K562 (cell line): ENCODE measurements around the gene RAI14.

ENCODE experiments used
- BRF2 ChIP-seq: IDR thresholded peaks from 3 replicates; pipeline ENCODE4 v1.6.1; 2011; ENCODE audit warnings: borderline replicate concordance, mild to moderate bottlenecking; ENCODE audit not compliant: insufficient read length, insufficient read depth
- CTCF ChIP-seq, 3 experiments: IDR thresholded peaks in 2 of 3; conservative IDR thresholded peaks in 1 of 3; 2 replicates each; pipeline ENCODE4 v1.5.1; 2011 to 2012; ENCODE audit warnings: low read length in 3 of 3, mild to moderate bottlenecking in 3 of 3, control low read depth in 2 of 3, improper control_type of control experiment in 1 of 3, inconsistent platforms in 1 of 3, low read depth in 1 of 3, mixed read lengths in 1 of 3, moderate library complexity in 1 of 3; ENCODE audit not compliant: insufficient read depth in 2 of 3
- ELK1 ChIP-seq: sonication (generic); formaldehyde crosslinking; IDR thresholded peaks from 2 replicates; pipeline ENCODE4 v1.8.1; 2022; ENCODE audit warnings: missing genetic modification reagents
- ERF ChIP-seq: fragments of 450-650 bp; formaldehyde crosslinking; IDR thresholded peaks from 2 replicates; pipeline ENCODE4 v1.4.0; 2020; ENCODE audit warnings: mild to moderate bottlenecking, mixed read lengths
- EZH2 ChIP-seq: IDR thresholded peaks from 2 replicates; pipeline ENCODE4 v1.6.1; 2012; ENCODE audit warnings: low read depth, mild to moderate bottlenecking, inconsistent platforms, low read length, borderline replicate concordance
- FOS ChIP-seq: IDR thresholded peaks from 3 replicates; pipeline ENCODE4 v1.6.1; 2011; ENCODE audit not compliant: insufficient read length; ENCODE audit errors: extremely low read depth
- FOSL1 ChIP-seq: fragments of 200-800 bp; sonication (Bioruptor generic); conservative IDR thresholded peaks from 2 replicates; pipeline ENCODE4 v1.6.1; 2016; ENCODE audit warnings: missing genetic modification characterization, missing compliant biosample characterization
- HOXB6 ChIP-seq: fragments of 250-450 bp; sonication (Bioruptor Pico); IDR thresholded peaks from 2 replicates; pipeline ENCODE4 v1.5.1; 2022; ENCODE audit warnings: mild to moderate bottlenecking, borderline replicate concordance
- MAFF ChIP-seq: IDR thresholded peaks from 2 replicates; pipeline ENCODE4 v1.6.1; 2012; ENCODE audit warnings: low read length, improper control_type of control experiment
- NR2C2 ChIP-seq, 2 experiments: fragments of 200-800 bp in 1 of 2; sonication (Bioruptor generic) in 1 of 2; sonication (generic) in 1 of 2; formaldehyde crosslinking in 1 of 2; IDR thresholded peaks; 2 replicates each; pipeline versions ENCODE4 v1.6.1 to v1.8.0; 2016 to 2022; ENCODE audit warnings: mild to moderate bottlenecking in 1 of 2, missing compliant biosample characterization in 1 of 2, missing genetic modification characterization in 1 of 2, missing genetic modification reagents in 1 of 2

GRCh38 chr5:34676416-34676815 is 20.3 kb downstream of the RAI14 start:
- no peak for TF ChIP-seq FOSL1
- no peak for TF ChIP-seq MAFF
- TF ChIP-seq ELK1, result no peak
- TF ChIP-seq CTCF (IDR thresholded peaks at IDR 0.05 in 2 of 3, conservative IDR thresholded peaks at IDR 0.05 in 1 of 3; ENCODE audit: insufficient read depth in 2 of 3, low read depth in 1 of 3, low read length in 3 of 3), result no peak
- TF ChIP-seq FOS, result no peak
- no peak for TF ChIP-seq HOXB6 (CRISPR knock-in tag)
- TF ChIP-seq EZH2, result no peak
- TF ChIP-seq BRF2, result no peak
- no peak for TF ChIP-seq NR2C2 (CRISPR knock-in tag; IDR thresholded peaks at IDR 0.05)
- no peak for TF ChIP-seq NR2C2 (tag; IDR thresholded peaks at IDR 0.05)
- no peak for TF ChIP-seq ERF (CRISPR knock-in tag)
